Neural crest cell (in vitro differentiated cells): ENCODE results near the gene PLXNA3. TPM values are rescaled to one million over a fixed set of nuclear protein-coding genes. Genes with fewer than 3 reads are reported as not detected.

ENCODE experiments used
- DNase-seq: peaks from one replicate; pipeline ENCODE4 v3.0.0; 2021; ENCODE audit warnings: low read depth, mixed read lengths, low spot score
- H3K27ac Mint-ChIP-seq: one replicate; pipeline ENCODE4 v1.8.0; 2021; ENCODE audit warnings: mild to moderate bottlenecking, mixed read lengths; ENCODE audit not compliant: unreplicated experiment
- H3K27me3 Mint-ChIP-seq: 2 replicates; pipeline ENCODE4 v1.8.0; 2021; ENCODE audit warnings: low read depth, mild to moderate bottlenecking, mixed read lengths
- H3K36me3 Mint-ChIP-seq: 2 replicates; pipeline ENCODE4 v1.8.0; 2021; ENCODE audit warnings: low read depth, mild to moderate bottlenecking, mixed read lengths
- H3K4me1 Mint-ChIP-seq: 2 replicates; pipeline ENCODE4 v1.8.0; 2021; ENCODE audit warnings: mixed read lengths
- H3K4me3 Mint-ChIP-seq: one replicate; pipeline ENCODE4 v1.8.0; 2021; ENCODE audit warnings: mild to moderate bottlenecking, mixed read lengths
- H3K9me3 Mint-ChIP-seq: 2 replicates; pipeline ENCODE4 v1.8.0; 2021; ENCODE audit warnings: mixed read lengths
- CTCF ChIP-seq: fragments of 200-600 bp; sonication (generic); conservative IDR thresholded peaks from 2 replicates; pipeline ENCODE4 v1.5.0; 2021; ENCODE audit warnings: antibody characterized with exemption, mild to moderate bottlenecking
- long read RNA-seq: library from polyadenylated mRNA; unstranded; transcript quantifications from one replicate; pipeline ENCODE4 v2.0.0, GENCODE V29; 2020
- total RNA-seq: library from RNA; stranded (reverse); gene quantifications from 2 replicates; pipeline ENCODE4 v1.2.1, GENCODE V29; 2021

PLXNA3 gene
- total RNA-seq = 74.1 and 75.1 TPM in 2 replicates
- long read RNA-seq, partial matches to known transcripts = 0 of 1 reads
- long read RNA-seq, other reads (novel, unspliced or antisense) = 1 of 1 reads

GRCh38 chrX:154458116-154458953, at the start of gene PLXNA3:
TSS of gene PLXNA3 (plus strand) at chrX:154458281. CDS start at chrX:154460184, 1,903 bp downstream.
- Mint-ChIP-seq H3K27ac (peak within 1 kb of the TSS; percentile 97), H3K9me3 (no peaks in the 10 kb centered on the region)

GRCh38 chrX:154408659-154409221, 49.3 kb upstream of the PLXNA3 start:
- peaks cover 8% of the 10 kb centered on the region for H3K36me3 Mint-ChIP-seq
- no peak for DNase-seq
- no peak overlapping the region for H3K27ac Mint-ChIP-seq
- peaks cover 2% of the 10 kb centered on the region for H3K9me3 Mint-ChIP-seq
- peak overlapping the region; percentile 34 for H3K4me3 Mint-ChIP-seq
- H3K4me1 Mint-ChIP-seq = peaks cover 13% of the 10 kb centered on the region
- no peaks in the 10 kb centered on the region for H3K27me3 Mint-ChIP-seq
- no peak for TF ChIP-seq CTCF

More at GRCh38 chrX:154458116-154458953, at the start of gene PLXNA3:
- H3K4me3 Mint-ChIP-seq = peak within 1 kb of the TSS; percentile 91
- peaks cover 5% of the 10 kb centered on the region for H3K4me1 Mint-ChIP-seq
- H3K36me3 Mint-ChIP-seq = peaks cover 9% of the 10 kb centered on the region
- peak; percentile 56 for DNase-seq
- no peak for TF ChIP-seq CTCF
- H3K27me3 Mint-ChIP-seq = no peaks in the 10 kb centered on the region

- Mint-ChIP-seq H3K36me3 (peaks cover 6% of the 10 kb centered on the region), H3K4me1 (peaks cover 13% of the 10 kb centered on the region), H3K4me3 (peak within 1 kb of the TSS; percentile 75), H3K9me3 (no peaks in the 10 kb centered on the region), H3K27ac (no peak within 1 kb of the TSS), H3K27me3 (no peaks in the 10 kb centered on the region)
- no peak for DNase-seq
- no peak for TF ChIP-seq CTCF
These were observed 48.7 kb upstream of the PLXNA3 start, which contains the start of gene DNASE1L1 for GRCh38 chrX:154409222-154409871. TSS of gene DNASE1L1 (minus strand) at chrX:154409254. CDS start at chrX:154405568, 3,686 bp downstream.

- peak; percentile 32 for DNase-seq
- Mint-ChIP-seq H3K9me3 (no peaks in the 10 kb centered on the region), H3K4me3 (peak overlapping the region; percentile 79), H3K36me3 (peaks cover 10% of the 10 kb centered on the region), H3K4me1 (peaks cover 13% of the 10 kb centered on the region), H3K27me3 (no peaks in the 10 kb centered on the region), H3K27ac (no peak overlapping the region)
- no peak for TF ChIP-seq CTCF
These were observed 46.1 kb upstream of the PLXNA3 start for GRCh38 chrX:154411981-154412340.

- Mint-ChIP-seq H3K36me3 (peaks cover 10% of the 10 kb centered on the region), H3K4me3 (peak overlapping the region; percentile 79), H3K4me1 (peaks cover 13% of the 10 kb centered on the region), H3K9me3 (no peaks in the 10 kb centered on the region), H3K27ac (no peak overlapping the region), H3K27me3 (no peaks in the 10 kb centered on the region)
- TF ChIP-seq CTCF = no peak
- no peak for DNase-seq
These were observed 45.6 kb upstream of the PLXNA3 start for GRCh38 chrX:154412468-154412867.
